Stimulated activated CD8-positive, alpha-beta memory T cell treated with anti-CD3 and anti-CD28 coated beads, Interleukin-12 subunit alpha, Interleukin-12 subunit beta, amount 100 ng/mL, for 24 hours (primary cell): ENCODE data around the gene PHRF1.

ENCODE experiments used
- DNase-seq: peaks from one replicate; pipeline ENCODE4 v3.0.0-alpha.2; 2020; ENCODE audit errors: extremely low read depth

PHRF1 gene

GRCh38 chr11:539971-540481 is 36.2 kb upstream of the PHRF1 start:
- no peak for DNase-seq

- no peak for DNase-seq
Measured at GRCh38 chr11:540583-541432, 35.5 kb upstream of the PHRF1 start.

GRCh38 chr11:541433-541885 is 34.8 kb upstream of the PHRF1 start:
- DNase-seq, result no peak

GRCh38 chr11:544817-545166 is 31.5 kb upstream of the PHRF1 start:
- DNase-seq, result no peak

- no peak for DNase-seq
Measured at GRCh38 chr11:545171-545570, 31.1 kb upstream of the PHRF1 start.

GRCh38 chr11:548700-549603 is 27.3 kb upstream of the PHRF1 start:
- DNase-seq, result no peak

- DNase-seq, result no peak
Measured at GRCh38 chr11:550021-550745, 26.1 kb upstream of the PHRF1 start.

- DNase-seq, result no peak
Measured at GRCh38 chr11:550746-551085, 25.6 kb upstream of the PHRF1 start.

GRCh38 chr11:551131-551530 is 25.1 kb upstream of the PHRF1 start:
- DNase-seq, result no peak

GRCh38 chr11:551596-551995 is 24.7 kb upstream of the PHRF1 start:
- DNase-seq, result no peak

GRCh38 chr11:553083-553987 is 22.9 kb upstream of the PHRF1 start:
- no peak for DNase-seq

GRCh38 chr11:553988-554340 is 22.3 kb upstream of the PHRF1 start:
- no peak for DNase-seq

GRCh38 chr11:554428-555226 is 21.6 kb upstream of the PHRF1 start:
- DNase-seq, result no peak

GRCh38 chr11:555227-555779 is 21.0 kb upstream of the PHRF1 start:
- DNase-seq, result no peak

- no peak for DNase-seq
Measured at GRCh38 chr11:555780-556661, 20.2 kb upstream of the PHRF1 start.

- no peak for DNase-seq
Measured at GRCh38 chr11:556662-557256, 19.5 kb upstream of the PHRF1 start.

- no peak for DNase-seq
Measured at GRCh38 chr11:557328-558132, 18.7 kb upstream of the PHRF1 start.

- DNase-seq, result no peak
Measured at GRCh38 chr11:558503-558902, 17.8 kb upstream of the PHRF1 start.
